ENCODE data around the gene GRAMD1A.

GRAMD1A gene

DNA sequence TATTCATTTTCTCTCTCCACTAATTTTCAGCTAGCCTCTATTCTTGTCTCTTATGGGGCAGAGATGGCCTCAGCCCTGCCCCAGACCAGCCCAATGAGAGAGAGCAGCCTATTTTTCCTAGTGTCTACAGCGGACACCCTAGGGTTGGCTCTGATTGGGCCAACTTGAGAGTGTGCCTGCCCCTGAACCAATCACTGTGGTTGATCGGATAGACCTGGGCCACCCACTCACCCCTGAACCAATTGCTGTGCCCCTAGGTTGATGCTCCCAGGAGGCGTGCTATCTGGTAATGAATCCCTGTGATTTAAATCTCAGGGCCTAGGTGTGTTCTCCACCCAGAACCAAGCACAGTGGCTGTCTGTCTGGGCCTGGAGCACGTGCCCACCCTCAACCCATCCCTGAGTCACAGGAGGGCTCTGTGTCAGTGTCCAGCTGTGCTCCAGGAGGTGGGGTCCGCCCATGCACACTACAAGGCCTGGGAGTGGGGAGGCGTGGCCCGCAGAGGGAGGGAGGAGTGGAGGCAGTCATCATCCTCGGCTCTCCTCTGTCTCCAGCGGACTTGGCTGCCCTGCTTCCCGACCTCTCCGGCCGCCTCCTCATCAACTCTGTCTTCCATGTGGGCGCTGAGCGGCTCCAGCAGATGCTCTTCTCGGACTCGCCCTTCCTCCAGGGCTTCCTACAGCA, 15.3 kb downstream of the GRAMD1A start:
- no peak overlapping the region for H3K4me3 ChIP-seq (ENCODE audit: low read depth, low read length)
- DNase-seq (ENCODE audit: low read depth, low spot score) = no peak
- TF ChIP-seq, protein P1, sequence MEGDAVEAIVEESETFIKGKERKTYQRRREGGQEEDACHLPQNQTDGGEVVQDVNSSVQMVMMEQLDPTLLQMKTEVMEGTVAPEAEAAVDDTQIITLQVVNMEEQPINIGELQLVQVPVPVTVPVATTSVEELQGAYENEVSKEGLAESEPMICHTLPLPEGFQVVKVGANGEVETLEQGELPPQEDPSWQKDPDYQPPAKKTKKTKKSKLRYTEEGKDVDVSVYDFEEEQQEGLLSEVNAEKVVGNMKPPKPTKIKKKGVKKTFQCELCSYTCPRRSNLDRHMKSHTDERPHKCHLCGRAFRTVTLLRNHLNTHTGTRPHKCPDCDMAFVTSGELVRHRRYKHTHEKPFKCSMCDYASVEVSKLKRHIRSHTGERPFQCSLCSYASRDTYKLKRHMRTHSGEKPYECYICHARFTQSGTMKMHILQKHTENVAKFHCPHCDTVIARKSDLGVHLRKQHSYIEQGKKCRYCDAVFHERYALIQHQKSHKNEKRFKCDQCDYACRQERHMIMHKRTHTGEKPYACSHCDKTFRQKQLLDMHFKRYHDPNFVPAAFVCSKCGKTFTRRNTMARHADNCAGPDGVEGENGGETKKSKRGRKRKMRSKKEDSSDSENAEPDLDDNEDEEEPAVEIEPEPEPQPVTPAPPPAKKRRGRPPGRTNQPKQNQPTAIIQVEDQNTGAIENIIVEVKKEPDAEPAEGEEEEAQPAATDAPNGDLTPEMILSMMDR (IDR thresholded peaks at IDR 0.05; ENCODE audit: low read depth, low read length) = no peak
- in situ Hi-C loops (cut with HindIII; ENCODE audit: low sequenced_read_pairs) = no loop called here

DNA sequence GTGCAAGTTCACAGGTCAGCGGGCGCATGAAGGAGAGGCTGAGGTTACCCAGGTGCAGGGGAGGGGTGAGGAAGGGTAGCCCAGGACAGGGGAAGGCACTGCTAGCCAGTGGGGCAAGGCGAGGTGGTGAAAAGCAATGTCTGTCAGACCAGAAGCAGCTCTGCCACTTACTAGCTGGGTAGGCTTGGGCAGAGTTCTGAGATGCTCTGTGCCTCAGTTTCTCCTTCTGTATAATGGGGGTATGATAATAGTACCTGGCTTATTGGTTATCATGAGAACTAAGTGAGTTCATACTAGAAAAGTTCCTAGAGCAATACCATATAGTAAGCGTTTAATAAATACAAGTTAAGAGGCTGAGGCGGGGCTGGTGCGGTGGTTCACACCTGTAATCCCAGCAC, 15.8 kb downstream of the GRAMD1A start:
- TF ChIP-seq, protein P1 (IDR thresholded peaks at IDR 0.05; ENCODE audit: low read depth, low read length) = no peak
- DNase-seq (ENCODE audit: low read depth, low spot score) = no peak
- in situ Hi-C loops (cut with HindIII; ENCODE audit: low sequenced_read_pairs) = no loop called here

DNA sequence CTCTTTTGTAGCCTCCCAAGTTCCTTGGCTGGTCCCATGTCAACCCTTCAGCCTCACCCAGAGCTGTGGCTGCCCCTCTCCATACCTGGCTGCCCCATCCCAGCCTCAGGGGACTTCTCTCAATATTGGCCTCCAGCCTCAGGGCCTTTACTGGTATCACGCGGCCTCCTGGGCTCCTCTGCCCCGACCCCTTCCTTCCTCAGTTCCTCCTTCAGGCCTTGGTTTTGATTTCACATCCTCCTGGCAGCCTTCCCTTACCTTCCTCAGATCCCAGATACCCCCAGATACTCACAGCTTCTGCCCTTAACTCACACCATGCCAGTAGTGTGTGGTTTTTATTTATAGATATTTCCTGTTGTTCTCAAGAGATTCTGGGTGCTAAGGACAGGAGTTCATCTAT, 17.4 kb downstream of the GRAMD1A start:
- H3K4me3 ChIP-seq (ENCODE audit: low read depth, low read length) = no peak overlapping the region
- TF ChIP-seq, protein P1 (IDR thresholded peaks at IDR 0.05; ENCODE audit: low read depth, low read length) = no peak
- DNase-seq (ENCODE audit: low read depth, low spot score) = no peak
- in situ Hi-C loops (cut with HindIII; ENCODE audit: low sequenced_read_pairs) = no loop called here

More for the DNA sequence above, 15.8 kb downstream of the GRAMD1A start:
- H3K4me3 ChIP-seq (ENCODE audit: low read depth, low read length) = no peak overlapping the region

DNA sequence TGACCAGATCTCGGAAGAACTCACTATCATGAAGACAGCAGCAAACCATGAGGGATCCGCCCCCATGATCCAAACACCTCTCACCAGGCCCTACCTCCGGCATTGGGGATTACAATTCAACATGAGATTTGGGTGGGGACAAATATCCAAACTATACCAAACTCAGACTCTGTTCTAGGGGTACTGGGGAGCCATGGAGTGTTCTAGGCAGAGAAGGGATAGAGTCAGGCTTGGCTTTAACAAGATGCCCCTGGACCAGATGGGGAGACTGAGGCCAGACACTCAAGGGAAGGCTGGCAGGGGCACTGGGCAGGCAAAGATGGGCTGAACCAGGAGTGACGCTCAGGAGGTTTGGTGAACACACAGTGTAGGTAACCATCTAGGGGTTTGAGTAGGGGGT, 18.3 kb downstream of the GRAMD1A start:
- no peak for DNase-seq (ENCODE audit: low read depth, low spot score)
- H3K4me3 ChIP-seq (ENCODE audit: low read depth, low read length) = no peak overlapping the region
- TF ChIP-seq, protein P1 (IDR thresholded peaks at IDR 0.05; ENCODE audit: low read depth, low read length) = no peak
- in situ Hi-C loops (cut with HindIII; ENCODE audit: low sequenced_read_pairs) = no loop called here

DNA sequence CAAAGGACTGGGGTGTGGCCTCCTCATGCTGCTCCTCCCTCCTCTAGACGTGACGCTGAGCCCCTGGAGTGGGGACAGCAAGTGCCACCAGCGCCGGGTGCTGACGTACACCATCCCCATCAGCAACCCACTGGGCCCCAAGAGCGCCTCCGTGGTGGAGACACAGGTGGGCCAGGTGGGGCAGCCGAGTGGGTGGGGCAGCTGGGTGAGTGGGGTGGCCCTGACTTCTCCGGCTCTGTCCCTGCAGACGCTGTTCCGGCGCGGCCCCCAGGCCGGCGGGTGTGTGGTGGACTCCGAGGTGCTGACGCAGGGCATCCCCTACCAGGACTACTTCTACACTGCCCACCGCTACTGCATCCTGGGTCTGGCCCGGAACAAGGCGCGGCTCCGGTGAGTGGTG, 19.0 kb downstream of the GRAMD1A start:
- TF ChIP-seq, protein P1 (IDR thresholded peaks at IDR 0.05; ENCODE audit: low read depth, low read length) = no peak
- no peak overlapping the region for H3K4me3 ChIP-seq (ENCODE audit: low read depth, low read length)
- DNase-seq (ENCODE audit: low read depth, low spot score) = no peak
- in situ Hi-C loops (cut with HindIII; ENCODE audit: low sequenced_read_pairs) = no loop called here

DNA sequence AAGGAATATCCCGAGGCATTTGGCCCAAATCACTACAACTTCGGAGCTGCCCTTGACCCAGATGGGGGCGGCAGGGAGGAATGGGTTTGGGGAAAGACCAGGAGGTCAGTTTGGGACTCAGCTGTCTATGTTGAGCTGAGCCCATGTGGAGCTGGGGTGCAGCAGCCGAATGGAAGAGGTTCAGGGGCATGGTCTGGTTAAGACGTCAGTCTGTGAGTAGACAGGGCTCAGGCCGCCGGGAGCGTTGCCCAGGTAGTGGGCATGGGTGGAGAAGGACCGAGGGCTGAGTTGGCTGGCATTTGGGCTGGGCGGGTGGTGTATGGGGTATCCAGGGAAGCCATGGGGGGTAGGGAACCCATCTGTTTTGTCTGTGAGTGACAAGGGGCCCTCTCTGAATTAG, 20.9 kb downstream of the GRAMD1A start:
- TF ChIP-seq, protein P1 (IDR thresholded peaks at IDR 0.05; ENCODE audit: low read depth, low read length) = no peak
- in situ Hi-C loops (cut with HindIII; ENCODE audit: low sequenced_read_pairs) = no loop called here
- no peak overlapping the region for H3K4me3 ChIP-seq (ENCODE audit: low read depth, low read length)
- DNase-seq (ENCODE audit: low read depth, low spot score) = no peak

Measured in astrocyte of the spinal cord (primary cell).